ENCODE measurements around the gene DOK1.

DNA sequence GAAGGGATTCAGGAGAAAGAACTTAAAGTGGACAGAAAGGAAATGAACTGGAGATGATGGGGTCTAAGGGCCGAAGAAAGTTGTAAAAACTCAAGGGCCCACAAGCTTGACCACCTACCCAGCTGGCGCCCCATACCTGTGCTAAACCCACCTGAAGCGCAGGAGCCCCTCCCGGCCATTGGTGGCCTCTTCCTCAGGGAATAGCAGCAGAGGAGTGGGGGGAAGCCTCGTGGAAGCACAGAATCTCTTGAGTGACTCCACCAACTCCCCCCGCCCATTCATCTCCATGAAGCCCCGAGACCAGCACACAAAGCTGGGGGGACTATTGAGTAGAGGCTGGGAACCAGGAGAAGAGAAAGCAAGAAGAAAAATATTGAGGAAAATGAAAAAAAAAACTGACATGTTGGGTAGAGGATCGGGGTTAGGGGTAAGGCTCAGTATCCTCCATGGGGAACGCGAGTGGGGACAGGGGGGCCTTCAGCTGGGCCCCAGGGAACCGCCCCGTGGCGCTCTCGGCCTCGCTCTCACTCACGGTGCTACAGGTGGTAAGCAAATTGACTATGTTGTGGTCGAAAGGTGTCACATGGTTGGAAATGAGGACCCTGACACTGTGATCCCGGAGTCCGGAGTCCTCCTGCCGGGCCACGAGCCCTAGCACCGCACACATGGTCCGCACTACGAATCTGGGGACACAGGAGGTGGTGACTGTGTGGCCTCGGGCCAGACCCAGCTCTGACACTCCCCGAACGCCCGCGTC is 25.7 kb upstream of the DOK1 start:
- TF ChIP-seq POLR2A (IDR thresholded peaks at IDR 0.05; ENCODE audit: low read length) (no peak), GATA1 (IDR thresholded peaks at IDR 0.05; ENCODE audit: low read depth, low read length) (no peak)
